Tibial nerve (tissue), 3 donors: ENCODE results near the gene GNAZ.

Experiments
- POLR2A ChIP-seq, 2 donors: fragments of 450-650 bp; IDR thresholded peaks; one replicate each; pipeline ENCODE4 v1.6.1; 2017; ENCODE audit warnings: antibody characterized with exemption in 2 of 2, mild to moderate bottlenecking in 2 of 2, moderate library complexity in 2 of 2
- TF ChIP-seq, protein P1 (sequence below), 5 experiments: fragments of 200-600 bp in 3 of 5; fragments of 450-650 bp in 2 of 5; sonication (generic) in 3 of 5; IDR thresholded peaks; one replicate each; pipeline ENCODE4 v1.5.1; 2016 to 2019; ENCODE audit warnings: antibody characterized with exemption in 5 of 5, mild to moderate bottlenecking in 3 of 5, moderate library complexity in 2 of 5

DNA sequence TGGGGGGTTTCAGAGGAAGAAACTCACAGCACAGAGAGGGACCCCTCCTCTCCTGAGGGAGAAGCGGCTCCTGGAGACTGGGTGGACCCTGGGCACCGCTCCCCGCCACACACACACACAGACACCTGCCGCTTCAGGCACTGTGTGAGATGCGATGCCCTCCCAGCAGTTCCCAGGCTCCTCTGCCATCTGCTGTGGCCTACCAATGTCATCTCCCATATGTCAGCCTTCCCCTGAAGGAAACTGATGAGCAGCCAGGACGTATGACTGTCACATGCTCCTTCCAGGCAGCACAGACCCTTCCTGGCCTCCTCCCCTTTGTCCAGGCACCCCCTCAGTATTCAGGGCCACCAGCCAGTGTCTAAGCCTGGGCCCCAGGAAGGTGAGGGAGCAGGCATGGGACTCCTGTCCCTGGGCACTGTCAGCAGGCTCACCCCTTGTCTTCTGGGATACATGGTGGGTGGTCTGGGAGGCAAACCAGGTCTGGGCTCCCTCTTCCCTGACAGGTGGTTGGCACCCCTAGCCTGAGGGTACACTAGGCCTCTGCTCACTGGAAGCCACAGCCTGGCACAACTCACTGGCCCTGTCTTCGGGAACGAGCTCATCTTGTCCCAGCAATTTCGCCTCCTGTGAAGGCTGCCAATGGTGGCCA lies 98.2 kb downstream of the GNAZ start:
- TF ChIP-seq, protein P1, sequence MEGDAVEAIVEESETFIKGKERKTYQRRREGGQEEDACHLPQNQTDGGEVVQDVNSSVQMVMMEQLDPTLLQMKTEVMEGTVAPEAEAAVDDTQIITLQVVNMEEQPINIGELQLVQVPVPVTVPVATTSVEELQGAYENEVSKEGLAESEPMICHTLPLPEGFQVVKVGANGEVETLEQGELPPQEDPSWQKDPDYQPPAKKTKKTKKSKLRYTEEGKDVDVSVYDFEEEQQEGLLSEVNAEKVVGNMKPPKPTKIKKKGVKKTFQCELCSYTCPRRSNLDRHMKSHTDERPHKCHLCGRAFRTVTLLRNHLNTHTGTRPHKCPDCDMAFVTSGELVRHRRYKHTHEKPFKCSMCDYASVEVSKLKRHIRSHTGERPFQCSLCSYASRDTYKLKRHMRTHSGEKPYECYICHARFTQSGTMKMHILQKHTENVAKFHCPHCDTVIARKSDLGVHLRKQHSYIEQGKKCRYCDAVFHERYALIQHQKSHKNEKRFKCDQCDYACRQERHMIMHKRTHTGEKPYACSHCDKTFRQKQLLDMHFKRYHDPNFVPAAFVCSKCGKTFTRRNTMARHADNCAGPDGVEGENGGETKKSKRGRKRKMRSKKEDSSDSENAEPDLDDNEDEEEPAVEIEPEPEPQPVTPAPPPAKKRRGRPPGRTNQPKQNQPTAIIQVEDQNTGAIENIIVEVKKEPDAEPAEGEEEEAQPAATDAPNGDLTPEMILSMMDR (IDR thresholded peaks at IDR 0.05) = no peak
- TF ChIP-seq POLR2A (IDR thresholded peaks at IDR 0.05) = no peak
